RWPE2 (cell line): Measurements from ENCODE around the gene LRP1B.

Source experiments
- ATAC-seq: fragments of 200-7000 bp; cut with Tn5 transposase; 3 replicates; pipeline ENCODE4 v1.9.1; 2021; ENCODE audit warnings: low read depth
- DNase-seq: peaks from one replicate; pipeline ENCODE4 v3.0.0-alpha.2; 2020; ENCODE audit warnings: low spot score
- H3K27ac ChIP-seq: fragments of 450-650 bp; 2 replicates; pipeline ENCODE4 v1.5.1; 2017; ENCODE audit warnings: mild to moderate bottlenecking; ENCODE audit not compliant: poor library complexity, severe bottlenecking
- H3K27me3 ChIP-seq: fragments of 250-450 bp; sonication (Bioruptor Pico); 2 replicates; pipeline ENCODE4 v1.5.1; 2021; ENCODE audit warnings: mild to moderate bottlenecking, moderate library complexity; ENCODE audit not compliant: insufficient read depth, poor library complexity, severe bottlenecking
- H3K36me3 ChIP-seq: fragments of 250-450 bp; sonication (Bioruptor Pico); 2 replicates; pipeline ENCODE4 v1.5.1; 2020; ENCODE audit warnings: low read depth, mild to moderate bottlenecking, moderate library complexity
- H3K4me1 ChIP-seq: fragments of 250-450 bp; sonication (Bioruptor Pico); 2 replicates; pipeline ENCODE4 v1.5.1; 2021; ENCODE audit warnings: mild to moderate bottlenecking, moderate library complexity; ENCODE audit not compliant: insufficient read depth, poor library complexity, severe bottlenecking
- H3K4me3 ChIP-seq: fragments of 250-450 bp; sonication (Bioruptor Pico); 2 replicates; pipeline ENCODE4 v1.5.1; 2021; ENCODE audit warnings: mild to moderate bottlenecking, moderate library complexity; ENCODE audit not compliant: severe bottlenecking
- H3K9me3 ChIP-seq: fragments of 250-450 bp; sonication (Bioruptor Pico); 2 replicates; pipeline ENCODE4 v1.5.1; 2021; ENCODE audit warnings: mild to moderate bottlenecking, moderate library complexity; ENCODE audit not compliant: severe bottlenecking
- CTCF ChIP-seq: fragments of 450-650 bp; IDR thresholded peaks from one replicate; pipeline ENCODE4 v1.5.1; 2017; ENCODE audit warnings: mild to moderate bottlenecking, moderate library complexity; ENCODE audit not compliant: poor library complexity, severe bottlenecking

The LRP1B gene

DNA sequence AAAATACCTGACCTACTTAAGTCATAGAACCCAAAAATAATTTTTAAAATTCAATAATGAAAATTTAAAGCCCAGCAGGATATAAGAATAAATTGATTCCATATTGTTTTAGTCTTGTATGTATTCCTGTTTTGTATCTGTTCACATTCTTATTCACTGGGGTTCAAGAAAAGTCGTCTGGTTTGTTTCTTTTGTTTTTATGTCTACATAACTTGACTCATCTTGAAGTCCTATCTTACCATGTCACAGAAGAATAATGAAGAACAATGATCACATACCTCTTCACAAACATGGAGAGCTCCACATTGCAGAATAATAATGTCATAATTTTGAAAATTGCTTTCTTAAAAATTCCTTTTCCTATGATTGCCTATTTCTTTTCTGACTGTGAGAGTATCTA, 43.4 kb upstream of the LRP1B start:
- H3K36me3 ChIP-seq = no peaks in the 10 kb centered on the region
- H3K27me3 ChIP-seq = peaks cover 3% of the 10 kb centered on the region
- DNase-seq (no peak), ATAC-seq (no peak)
- no peak for TF ChIP-seq CTCF
- no peaks in the 10 kb centered on the region for H3K9me3 ChIP-seq
- no peaks in the 10 kb centered on the region for H3K4me1 ChIP-seq
- H3K27ac ChIP-seq = no peak overlapping the region
- no peak overlapping the region for H3K4me3 ChIP-seq

DNA sequence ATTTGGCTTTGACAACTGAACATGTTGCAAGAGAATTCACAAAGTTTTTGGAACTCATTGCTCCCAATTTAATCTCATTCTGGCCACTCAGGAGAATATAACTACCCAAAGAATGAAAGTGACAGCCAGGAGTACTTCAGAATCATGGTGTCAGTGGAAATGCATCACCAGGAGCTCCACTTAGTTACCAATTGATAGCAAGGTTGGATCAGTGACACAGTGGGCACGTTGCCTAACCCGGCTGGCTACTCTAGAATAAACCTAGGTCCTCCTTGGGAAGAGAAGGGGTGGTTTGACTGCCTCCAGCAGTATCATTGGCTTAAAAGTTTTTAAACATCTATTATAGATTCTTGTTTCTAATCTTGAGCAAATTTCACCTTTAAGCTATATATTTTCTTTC, 40.0 kb upstream of the LRP1B start:
- Histone ChIP-seq H3K36me3 (no peaks in the 10 kb centered on the region), H3K9me3 (no peaks in the 10 kb centered on the region), H3K4me1 (no peaks in the 10 kb centered on the region), H3K27me3 (peaks cover 3% of the 10 kb centered on the region), H3K4me3 (no peak overlapping the region), H3K27ac (no peak overlapping the region)
- DNase-seq = no peak
- no peak for ATAC-seq
- no peak for TF ChIP-seq CTCF

DNA sequence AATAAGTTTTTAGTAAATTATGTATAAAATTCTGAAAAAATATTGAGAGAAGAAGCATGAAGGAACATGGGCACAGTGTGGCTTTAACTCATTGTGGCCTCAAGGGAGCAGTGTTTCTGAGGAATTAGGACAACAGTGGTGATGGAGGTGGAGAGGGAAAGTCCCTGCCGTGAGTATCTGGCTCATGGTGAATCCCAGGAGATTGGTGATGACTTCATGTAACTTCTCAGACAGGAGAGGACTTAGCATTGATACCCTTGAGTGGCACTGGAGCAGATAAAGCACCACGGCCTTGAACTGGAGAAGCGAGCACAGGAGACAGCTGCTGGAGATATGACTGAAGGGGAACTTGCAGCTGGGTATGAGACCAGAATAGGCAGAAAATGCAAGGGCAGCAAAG, 35.0 kb upstream of the LRP1B start:
- Histone ChIP-seq H3K4me1 (no peaks in the 10 kb centered on the region), H3K27ac (no peak overlapping the region), H3K4me3 (no peak overlapping the region), H3K36me3 (no peaks in the 10 kb centered on the region), H3K9me3 (no peaks in the 10 kb centered on the region), H3K27me3 (peaks cover 3% of the 10 kb centered on the region)
- DNase-seq (no peak), ATAC-seq (peak; percentile 81)
- TF ChIP-seq CTCF = peak; percentile 47

DNA sequence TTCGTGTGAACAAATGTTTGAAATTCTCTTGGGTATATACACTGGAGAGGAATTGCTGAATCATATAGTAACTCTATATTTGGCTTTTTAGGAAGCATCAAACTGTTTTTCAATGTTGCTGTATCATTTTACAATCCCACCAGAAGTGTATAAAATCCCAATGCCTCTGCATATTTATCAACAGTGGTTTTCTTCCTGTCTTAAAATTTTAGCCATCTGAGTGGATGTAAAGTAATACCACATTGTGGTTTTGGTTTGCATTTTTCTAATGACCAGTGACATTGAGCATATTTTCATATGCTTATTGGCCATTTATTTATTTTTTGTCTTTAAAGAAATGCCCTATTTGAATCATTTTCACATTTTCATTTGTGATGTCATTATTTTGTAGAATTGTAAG, 22.8 kb upstream of the LRP1B start:
- H3K27ac ChIP-seq = no peak overlapping the region
- H3K4me3 ChIP-seq = no peak overlapping the region
- no peaks in the 10 kb centered on the region for H3K36me3 ChIP-seq
- no peaks in the 10 kb centered on the region for H3K27me3 ChIP-seq
- H3K4me1 ChIP-seq = no peaks in the 10 kb centered on the region
- TF ChIP-seq CTCF = no peak
- DNase-seq = no peak
- no peak for ATAC-seq
- H3K9me3 ChIP-seq = no peaks in the 10 kb centered on the region

DNA sequence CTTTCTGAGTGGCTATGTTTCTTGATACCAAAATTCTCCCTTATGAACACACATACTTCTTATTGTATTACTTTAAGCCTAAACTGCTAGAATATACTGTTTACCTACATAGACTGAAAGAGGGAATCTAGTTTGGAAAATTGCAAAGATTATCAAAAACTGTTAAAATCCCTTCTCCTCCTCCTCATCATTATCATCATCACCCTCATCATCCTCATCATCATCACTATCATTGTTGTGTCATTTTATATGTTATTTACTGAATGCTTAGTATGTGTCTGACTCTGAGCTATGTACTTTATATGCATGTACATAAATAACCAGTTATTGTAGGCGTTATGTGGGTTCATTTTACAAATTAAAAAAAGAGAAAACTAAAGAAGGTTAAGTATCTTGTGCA, 19.6 kb upstream of the LRP1B start:
- no peak for TF ChIP-seq CTCF
- no peak overlapping the region for H3K4me3 ChIP-seq
- no peaks in the 10 kb centered on the region for H3K9me3 ChIP-seq
- H3K27me3 ChIP-seq = no peaks in the 10 kb centered on the region
- H3K27ac ChIP-seq = no peak overlapping the region
- no peaks in the 10 kb centered on the region for H3K36me3 ChIP-seq
- DNase-seq = no peak
- H3K4me1 ChIP-seq = no peaks in the 10 kb centered on the region
- ATAC-seq = no peak
